ENCODE measurements around the gene SPRR2D. TPM values are rescaled to one million over a fixed set of nuclear protein-coding genes. Genes with fewer than 3 reads are reported as not detected.
"Not testable (repeated sequence)": the region's sequence is repeated elsewhere in the genome, so short reads cannot be mapped to it uniquely, and the experiment has no call there.

The SPRR2D gene
- total RNA-seq, 2 experiments from 2014 or later, result not detected

- Mint-ChIP-seq H3K27ac (no peak overlapping the region), H3K27me3 (ENCODE audit: low read depth) (peaks cover 11% of the 10 kb centered on the region), H3K9me3 (no peaks in the 10 kb centered on the region), H3K4me1 (ENCODE audit: low read depth) (no peaks in the 10 kb centered on the region), H3K4me3 (no peak overlapping the region), H3K36me3 (ENCODE audit: low read depth) (no peaks in the 10 kb centered on the region)
- CTCF ChIA-PET, result no interaction called here
- peak; percentile 16 for DNase-seq
- intact Hi-C loops (cut with micrococcal nuclease), result no loop called here
These were observed 8.1 kb downstream of the SPRR2D start for GRCh38 chr1:153032677-153033308.

DNA sequence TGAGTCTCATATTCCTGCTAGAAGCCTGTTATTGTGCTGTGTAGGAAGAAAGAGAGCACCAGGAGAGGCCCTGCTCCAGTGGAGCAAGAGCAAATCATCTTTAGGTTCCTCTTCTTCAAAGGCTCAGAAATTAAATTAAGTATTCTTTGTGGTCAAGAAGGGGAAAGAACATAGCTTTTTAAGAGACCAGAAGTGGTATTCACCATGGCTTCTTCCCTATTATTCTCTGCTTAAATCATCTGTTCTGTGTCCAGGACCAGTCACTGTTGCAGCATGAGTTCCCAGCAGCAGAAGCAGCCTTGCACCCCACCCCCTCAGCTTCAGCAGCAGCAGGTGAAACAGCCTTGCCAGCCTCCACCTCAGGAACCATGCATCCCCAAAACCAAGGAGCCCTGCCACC lies 8.8 kb downstream of the SPRR2D start:
- no peak for DNase-seq
- no peaks in the 10 kb centered on the region for H3K36me3 Mint-ChIP-seq (ENCODE audit: low read depth)
- H3K27ac Mint-ChIP-seq, result no peak overlapping the region
- CTCF ChIA-PET, result no interaction called here
- no peaks in the 10 kb centered on the region for H3K4me1 Mint-ChIP-seq (ENCODE audit: low read depth)
- H3K4me3 Mint-ChIP-seq, result no peak overlapping the region
- intact Hi-C loops (cut with micrococcal nuclease), result no loop called here
- H3K27me3 Mint-ChIP-seq (ENCODE audit: low read depth), result peaks cover 9% of the 10 kb centered on the region
- no peaks in the 10 kb centered on the region for H3K9me3 Mint-ChIP-seq

GRCh38 chr1:153030895-153031294 lies 10.0 kb downstream of the SPRR2D start, which contains the start of gene SPRR1B:
SPRR1B (plus strand) TSS chr1:153031203; CDS start chr1:153032346, 1,143 bp downstream.
- Mint-ChIP-seq H3K4me1 (ENCODE audit: low read depth) (no peaks in the 10 kb centered on the region), H3K36me3 (ENCODE audit: low read depth) (no peaks in the 10 kb centered on the region)
- intact Hi-C loops (cut with micrococcal nuclease), result no loop called here

GRCh38 chr1:153028766-153029165 lies 12.2 kb downstream of the SPRR2D start:
- H3K27me3 Mint-ChIP-seq (ENCODE audit: low read depth), result peaks cover 9% of the 10 kb centered on the region
- H3K27ac Mint-ChIP-seq, result no peak overlapping the region
- no peaks in the 10 kb centered on the region for H3K36me3 Mint-ChIP-seq (ENCODE audit: low read depth)
- CTCF ChIA-PET, result no interaction called here
- H3K4me1 Mint-ChIP-seq (ENCODE audit: low read depth), result no peaks in the 10 kb centered on the region
- no peaks in the 10 kb centered on the region for H3K9me3 Mint-ChIP-seq
- intact Hi-C loops (cut with micrococcal nuclease), result no loop called here
- DNase-seq, result no peak
- H3K4me3 Mint-ChIP-seq, result no peak overlapping the region

More at GRCh38 chr1:153030895-153031294, 10.0 kb downstream of the SPRR2D start, which contains the start of gene SPRR1B:
- peaks cover 9% of the 10 kb centered on the region for H3K27me3 Mint-ChIP-seq (ENCODE audit: low read depth)
- H3K27ac Mint-ChIP-seq, result no peak within 1 kb of the TSS
- no peaks in the 10 kb centered on the region for H3K9me3 Mint-ChIP-seq
- CTCF ChIA-PET, result no interaction called here
- no peak within 1 kb of the TSS for H3K4me3 Mint-ChIP-seq
- DNase-seq, result no peak

GRCh38 chr1:153025797-153026196 lies 15.1 kb downstream of the SPRR2D start:
- Mint-ChIP-seq H3K9me3 (no peaks in the 10 kb centered on the region), H3K36me3 (ENCODE audit: low read depth) (no peaks in the 10 kb centered on the region), H3K27ac (no peak overlapping the region), H3K4me3 (no peak overlapping the region), H3K27me3 (ENCODE audit: low read depth) (peaks cover 17% of the 10 kb centered on the region), H3K4me1 (ENCODE audit: low read depth) (no peaks in the 10 kb centered on the region)
- intact Hi-C loops (cut with micrococcal nuclease), result no loop called here
- no peak for DNase-seq
- CTCF ChIA-PET, result no interaction called here

DNA sequence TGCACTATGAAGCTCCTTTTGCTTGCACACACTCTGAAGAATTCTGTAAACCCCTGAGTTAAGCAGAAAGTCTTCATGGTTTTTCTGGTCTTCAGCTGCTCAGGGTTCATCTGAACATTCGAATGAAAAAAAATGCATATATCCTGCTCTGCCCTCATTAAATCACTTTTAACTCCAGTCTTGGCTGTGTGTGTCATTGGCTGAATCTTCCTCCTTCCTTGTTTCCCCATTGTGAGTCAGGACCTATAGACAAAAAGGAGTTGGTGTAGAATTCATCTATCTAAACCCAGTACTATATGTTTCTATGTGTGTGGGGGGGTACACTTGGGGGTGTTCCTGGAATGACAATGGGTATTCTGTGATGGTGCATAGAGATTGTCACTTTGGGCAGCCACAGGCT lies 16.5 kb downstream of the SPRR2D start:
- Mint-ChIP-seq H3K36me3 (ENCODE audit: low read depth) (no peaks in the 10 kb centered on the region), H3K27me3 (ENCODE audit: low read depth) (peaks cover 25% of the 10 kb centered on the region), H3K27ac (no peak overlapping the region), H3K4me1 (ENCODE audit: low read depth) (no peaks in the 10 kb centered on the region), H3K9me3 (no peaks in the 10 kb centered on the region), H3K4me3 (no peak overlapping the region)
- CTCF ChIA-PET, result no interaction called here
- DNase-seq, result no peak
- intact Hi-C loops (cut with micrococcal nuclease), result no loop called here

GRCh38 chr1:153023109-153023508 lies 17.8 kb downstream of the SPRR2D start:
- intact Hi-C loops (cut with micrococcal nuclease), result no loop called here
- Mint-ChIP-seq H3K4me3 (no peak overlapping the region), H3K36me3 (ENCODE audit: low read depth) (no peaks in the 10 kb centered on the region)

DNA sequence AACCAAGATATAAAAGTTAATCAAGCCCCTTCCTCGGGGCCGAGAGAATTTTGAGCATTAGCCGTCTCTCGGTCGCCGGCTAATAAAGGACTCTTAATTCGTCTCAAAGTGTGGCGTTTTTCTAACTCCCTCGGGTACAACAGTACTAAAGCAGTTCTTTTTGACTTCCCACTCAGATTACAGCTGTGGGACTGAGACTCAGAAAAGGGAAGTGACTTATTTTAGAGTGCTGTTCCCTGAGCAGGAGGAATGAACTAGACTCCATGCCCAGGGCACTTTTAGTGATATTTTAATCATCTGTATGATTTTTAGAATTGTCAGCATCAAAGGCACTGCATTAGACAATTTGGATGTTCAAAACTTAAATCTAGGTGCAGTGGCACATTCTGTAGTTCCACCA lies 18.6 kb downstream of the SPRR2D start:
- H3K9me3 Mint-ChIP-seq; H3K4me1 Mint-ChIP-seq (ENCODE audit: low read depth); H3K36me3 Mint-ChIP-seq (ENCODE audit: low read depth); H3K4me3 Mint-ChIP-seq; H3K27ac Mint-ChIP-seq; CTCF ChIA-PET; DNase-seq; intact Hi-C loops (cut with micrococcal nuclease): not testable (repeated sequence)
- H3K27me3 Mint-ChIP-seq (ENCODE audit: low read depth), result peaks cover 27% of the 10 kb centered on the region

More at GRCh38 chr1:153023109-153023508, 17.8 kb downstream of the SPRR2D start:
- H3K9me3 Mint-ChIP-seq, result no peaks in the 10 kb centered on the region
- H3K4me1 Mint-ChIP-seq (ENCODE audit: low read depth), result no peaks in the 10 kb centered on the region
- CTCF ChIA-PET, result no interaction called here
- no peak overlapping the region for H3K27ac Mint-ChIP-seq
- H3K27me3 Mint-ChIP-seq (ENCODE audit: low read depth), result peaks cover 29% of the 10 kb centered on the region
- no peak for DNase-seq

- H3K4me1 Mint-ChIP-seq (ENCODE audit: low read depth); H3K27ac Mint-ChIP-seq; H3K9me3 Mint-ChIP-seq; intact Hi-C loops (cut with micrococcal nuclease); CTCF ChIA-PET; DNase-seq; H3K4me3 Mint-ChIP-seq; H3K36me3 Mint-ChIP-seq (ENCODE audit: low read depth): not testable (repeated sequence)
- H3K27me3 Mint-ChIP-seq (ENCODE audit: low read depth), result peaks cover 27% of the 10 kb centered on the region
These were observed 19.1 kb downstream of the SPRR2D start for GRCh38 chr1:153021829-153022228.

DNA sequence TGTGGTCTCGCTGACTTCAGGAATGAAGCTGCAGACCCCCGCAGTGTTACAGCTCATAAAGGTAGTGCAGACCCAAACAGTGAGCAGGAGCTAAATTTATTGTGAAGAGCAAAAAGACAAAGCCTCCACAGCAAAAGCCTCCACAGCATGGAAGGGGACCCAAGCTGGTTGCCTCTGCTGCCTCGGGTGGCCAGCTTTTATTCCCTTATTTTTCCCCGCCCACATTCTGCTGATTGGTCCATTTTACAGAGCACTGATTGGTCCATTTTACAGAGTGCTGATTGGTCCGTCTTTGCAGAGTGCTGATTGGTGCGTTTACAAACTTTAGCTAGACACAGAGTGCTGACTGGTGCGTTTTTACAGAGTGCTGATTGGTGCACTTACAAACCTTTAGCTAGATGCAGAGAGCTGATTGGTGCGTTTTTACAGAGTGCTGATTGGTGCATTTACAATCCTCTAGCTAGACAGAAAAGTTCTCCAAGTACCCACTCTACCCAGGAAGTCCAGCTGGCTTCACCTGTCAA lies 29.6 kb downstream of the SPRR2D start:
- intact Hi-C loops (cut with micrococcal nuclease); H3K4me1 Mint-ChIP-seq (ENCODE audit: low read depth): not testable (repeated sequence)

GRCh38 chr1:153001382-153001781 lies 39.5 kb downstream of the SPRR2D start, which contains the start of gene SPRR3:
SPRR3 (plus strand) TSS chr1:153001749; CDS start chr1:153003021, 1,272 bp downstream.
- CTCF ChIA-PET, result no interaction called here
- H3K4me1 Mint-ChIP-seq (ENCODE audit: low read depth), result no peaks in the 10 kb centered on the region
- H3K4me3 Mint-ChIP-seq, result no peak within 1 kb of the TSS
- intact Hi-C loops (cut with micrococcal nuclease), result no loop called here
- no peak for DNase-seq
- peaks cover 2% of the 10 kb centered on the region for H3K27me3 Mint-ChIP-seq (ENCODE audit: low read depth)
- H3K9me3 Mint-ChIP-seq, result peaks cover 1% of the 10 kb centered on the region
- no peaks in the 10 kb centered on the region for H3K36me3 Mint-ChIP-seq (ENCODE audit: low read depth)
- H3K27ac Mint-ChIP-seq, result no peak within 1 kb of the TSS

More for the DNA sequence above, 29.6 kb downstream of the SPRR2D start:
- H3K4me3 Mint-ChIP-seq; DNase-seq; H3K36me3 Mint-ChIP-seq (ENCODE audit: low read depth); H3K9me3 Mint-ChIP-seq; H3K27ac Mint-ChIP-seq; H3K27me3 Mint-ChIP-seq (ENCODE audit: low read depth); CTCF ChIA-PET: not testable (repeated sequence)

- DNase-seq, result no peak
- Mint-ChIP-seq H3K4me1 (ENCODE audit: low read depth) (no peaks in the 10 kb centered on the region), H3K9me3 (peaks cover 3% of the 10 kb centered on the region), H3K27me3 (ENCODE audit: low read depth) (peaks cover 6% of the 10 kb centered on the region), H3K36me3 (ENCODE audit: low read depth) (no peaks in the 10 kb centered on the region), H3K27ac (no peak overlapping the region), H3K4me3 (no peak overlapping the region)
- intact Hi-C loops (cut with micrococcal nuclease), result no loop called here
- CTCF ChIA-PET, result no interaction called here
These were observed 40.6 kb downstream of the SPRR2D start for GRCh38 chr1:153000294-153000693.

DNA sequence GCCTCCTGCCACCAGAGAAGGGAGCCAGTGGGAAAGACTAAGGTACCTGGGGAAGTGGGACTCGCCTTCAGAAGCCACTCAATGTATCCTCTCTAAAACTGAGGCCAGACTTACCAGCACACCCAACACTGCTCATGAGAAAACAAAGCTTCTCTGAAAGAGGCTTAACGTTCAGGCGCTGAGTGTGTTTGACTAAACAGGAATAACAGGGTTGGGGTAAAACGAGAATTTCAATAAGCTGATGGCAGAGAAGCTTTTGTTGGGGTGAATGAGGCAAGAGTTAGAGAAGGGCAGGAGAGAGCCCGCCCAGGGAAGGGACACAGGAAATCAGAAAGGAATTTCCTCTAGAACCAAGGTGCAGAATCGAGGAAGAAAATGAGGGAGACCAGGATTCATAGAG lies 41.1 kb downstream of the SPRR2D start:
- intact Hi-C loops (cut with micrococcal nuclease), result no loop called here
- H3K9me3 Mint-ChIP-seq, result peaks cover 6% of the 10 kb centered on the region
- H3K4me1 Mint-ChIP-seq (ENCODE audit: low read depth), result no peaks in the 10 kb centered on the region
- CTCF ChIA-PET, result no interaction called here
- peaks cover 7% of the 10 kb centered on the region for H3K27me3 Mint-ChIP-seq (ENCODE audit: low read depth)
- H3K27ac Mint-ChIP-seq, result no peak overlapping the region
- no peaks in the 10 kb centered on the region for H3K36me3 Mint-ChIP-seq (ENCODE audit: low read depth)
- DNase-seq, result no peak
- no peak overlapping the region for H3K4me3 Mint-ChIP-seq
